GM12891 (cell line): Measurements from ENCODE around the gene ZBTB9.

Experiments used
- POLR2A ChIP-seq: IDR thresholded peaks from 2 replicates; pipeline ENCODE4 v1.6.1; 2011; ENCODE audit warnings: low read depth, low read length, control low read depth
- TAF1 ChIP-seq: IDR thresholded peaks from 2 replicates; pipeline ENCODE4 v1.6.1; 2011; ENCODE audit warnings: low read depth, low read length, control low read depth

DNA sequence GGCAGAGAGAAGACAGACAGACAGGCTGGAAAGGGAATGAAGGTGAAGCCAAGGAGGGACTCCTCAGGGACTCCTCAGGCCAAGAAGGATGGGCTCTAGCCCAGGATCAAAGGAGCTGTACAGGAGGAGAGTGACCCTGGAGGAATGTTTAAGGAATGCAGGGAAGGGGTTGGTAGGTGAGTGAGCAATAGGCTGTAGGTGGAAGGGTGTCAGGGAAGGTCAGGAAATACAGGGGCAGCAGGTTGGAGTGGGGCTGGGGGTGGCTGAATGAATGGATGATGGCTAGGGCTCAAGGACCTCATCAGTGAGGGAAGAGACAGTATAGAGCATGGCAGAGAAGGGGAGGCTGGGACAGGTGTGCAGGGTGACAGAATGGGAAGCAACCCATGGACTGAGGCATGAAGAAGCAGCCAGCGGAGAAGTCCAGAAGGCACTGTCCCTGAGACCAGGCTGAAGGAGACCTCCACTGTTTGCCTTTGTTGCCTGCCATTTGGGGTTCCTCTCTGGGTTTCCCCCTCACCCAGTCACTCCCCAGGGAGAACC is 21.3 kb upstream of the ZBTB9 start:
- TF ChIP-seq POLR2A, result no peak
- no peak for TF ChIP-seq TAF1
